H9 (cell line): ENCODE data around the gene ZNFX1. TPM values are rescaled to one million over a fixed set of nuclear protein-coding genes. Genes with fewer than 3 reads are reported as not detected.

Source experiments
- DNase-seq: peaks from one replicate; pipeline ENCODE4 v3.0.0-alpha.2; 2017
- H2AFZ ChIP-seq: one replicate; pipeline ENCODE4 v1.6.1; 2013; ENCODE audit warnings: mild to moderate bottlenecking, low read length, control low read depth, moderate library complexity
- H2AK5ac ChIP-seq: 2 replicates; pipeline ENCODE4 v1.6.1; 2013; ENCODE audit warnings: low read length, control low read depth, mixed read lengths; ENCODE audit not compliant: insufficient read length
- H2BK120ac ChIP-seq: one replicate; pipeline ENCODE4 v1.6.1; 2013; ENCODE audit warnings: low read depth, mild to moderate bottlenecking, low read length, control low read depth, inconsistent platforms; ENCODE audit not compliant: poor library complexity, severe bottlenecking
- H2BK12ac ChIP-seq: 2 replicates; pipeline ENCODE4 v1.6.1; 2013; ENCODE audit warnings: low read length, control low read depth, mixed read lengths, low read depth; ENCODE audit not compliant: insufficient read length
- H2BK15ac ChIP-seq: 2 replicates; pipeline ENCODE4 v1.6.1; 2013; ENCODE audit warnings: low read depth, low read length, control low read depth
- H2BK20ac ChIP-seq: one replicate; pipeline ENCODE4 v1.6.1; 2013; ENCODE audit warnings: low read depth, mild to moderate bottlenecking, low read length, control low read depth, inconsistent platforms; ENCODE audit not compliant: poor library complexity, severe bottlenecking
- H2BK5ac ChIP-seq: 2 replicates; pipeline ENCODE4 v1.6.1; 2013; ENCODE audit warnings: low read length, control low read depth, mixed read lengths; ENCODE audit not compliant: insufficient read length
- H3K14ac ChIP-seq: 2 replicates; pipeline ENCODE4 v1.6.1; 2013; ENCODE audit warnings: low read length, control low read depth; ENCODE audit not compliant: insufficient read depth
- H3K18ac ChIP-seq: 2 replicates; pipeline ENCODE4 v1.6.1; 2013; ENCODE audit warnings: low read depth, mild to moderate bottlenecking, mixed read lengths, low read length, control low read depth; ENCODE audit not compliant: insufficient read length
- H3K23ac ChIP-seq: 2 replicates; pipeline ENCODE4 v1.6.1; 2013; ENCODE audit warnings: low read length, control low read depth, mixed read lengths, low read depth; ENCODE audit not compliant: insufficient read length
- H3K23me2 ChIP-seq: 2 replicates; pipeline ENCODE4 v1.6.1; 2013; ENCODE audit warnings: low read depth, mild to moderate bottlenecking, mixed read lengths, low read length, control low read depth; ENCODE audit not compliant: insufficient read length, poor library complexity, severe bottlenecking
- H3K27ac ChIP-seq: 2 replicates; pipeline ENCODE4 v1.5.1; 2013; ENCODE audit warnings: low read length, control low read depth, mixed read lengths, low read depth; ENCODE audit not compliant: insufficient read length
- H3K27me3 ChIP-seq: 2 replicates; pipeline ENCODE4 v1.6.1; 2013; ENCODE audit warnings: low read length, control low read depth, inconsistent platforms; ENCODE audit not compliant: insufficient read depth
- H3K4ac ChIP-seq: 2 replicates; pipeline ENCODE4 v1.6.1; 2013; ENCODE audit warnings: low read depth, mild to moderate bottlenecking, control low read depth, inconsistent platforms, low read length, moderate library complexity
- H3K4me1 ChIP-seq: 2 replicates; pipeline ENCODE4 v1.6.1; 2013; ENCODE audit warnings: low read length, control low read depth, inconsistent platforms; ENCODE audit not compliant: insufficient read depth
- H3K4me2 ChIP-seq: 2 replicates; pipeline ENCODE4 v1.6.1; 2013; ENCODE audit warnings: low read length, control low read depth, mixed read lengths; ENCODE audit not compliant: insufficient read length, insufficient read depth
- H3K56ac ChIP-seq: 2 replicates; pipeline ENCODE4 v1.6.1; 2013; ENCODE audit warnings: low read depth, mild to moderate bottlenecking, mixed read lengths, low read length, control low read depth; ENCODE audit not compliant: insufficient read length
- H3K79me1 ChIP-seq: 2 replicates; pipeline ENCODE4 v1.6.1; 2013; ENCODE audit warnings: low read depth, mild to moderate bottlenecking, moderate library complexity, low read length, control low read depth, inconsistent platforms; ENCODE audit not compliant: insufficient read depth, poor library complexity, severe bottlenecking
- H3K79me2 ChIP-seq: 2 replicates; pipeline ENCODE4 v1.6.1; 2013; ENCODE audit warnings: low read length, control low read depth, inconsistent platforms; ENCODE audit not compliant: insufficient read depth
- H3K9ac ChIP-seq: 2 replicates; pipeline ENCODE4 v1.6.1; 2013; ENCODE audit warnings: low read length, control low read depth, mixed read lengths; ENCODE audit not compliant: insufficient read length; ENCODE audit errors: extremely low read depth
- H3K9me3 ChIP-seq: one replicate; pipeline ENCODE4 v1.6.1; 2013; ENCODE audit warnings: low read depth, low read length, inconsistent platforms; ENCODE audit not compliant: control insufficient read depth
- H3T11ph ChIP-seq: one replicate; pipeline ENCODE4 v1.6.1; 2013; ENCODE audit warnings: mild to moderate bottlenecking, low read length, control low read depth, inconsistent platforms
- H4K20me1 ChIP-seq: one replicate; pipeline ENCODE4 v1.6.1; 2013; ENCODE audit not compliant: control insufficient read depth, insufficient read length, insufficient read depth
- H4K5ac ChIP-seq: 2 replicates; pipeline ENCODE4 v1.6.1; 2013; ENCODE audit warnings: low read depth, mild to moderate bottlenecking, mixed read lengths, low read length, control low read depth; ENCODE audit not compliant: insufficient read length
- H4K8ac ChIP-seq: replicated peaks from 2 replicates; pipeline ENCODE4 v1.6.1; 2013; ENCODE audit warnings: low read length, control low read depth, mixed read lengths, low read depth; ENCODE audit not compliant: insufficient read length
- H4K91ac ChIP-seq: 2 replicates; pipeline ENCODE4 v1.6.1; 2013; ENCODE audit warnings: low read depth, mild to moderate bottlenecking, moderate library complexity, mixed read lengths, low read length, control low read depth; ENCODE audit not compliant: insufficient read length
- H3K27ac Mint-ChIP-seq, 3 experiments: 2 replicates in 2 of 3; 3 replicates in 1 of 3; pipeline ENCODE4 v1.8.0; 2020 to 2021; ENCODE audit warnings: mixed read lengths in 3 of 3, mild to moderate bottlenecking in 1 of 3, moderate library complexity in 1 of 3
- H3K27me3 Mint-ChIP-seq: 2 replicates; pipeline ENCODE4 v1.8.0; 2021; ENCODE audit warnings: low read depth, mild to moderate bottlenecking, moderate library complexity, mixed read lengths
- H3K36me3 Mint-ChIP-seq, 3 experiments: 2 replicates in 2 of 3; 3 replicates in 1 of 3; pipeline ENCODE4 v1.8.0; 2020 to 2021; ENCODE audit warnings: low read depth in 3 of 3, mixed read lengths in 3 of 3; ENCODE audit not compliant: insufficient read depth in 1 of 3
- H3K4me1 Mint-ChIP-seq, 2 experiments: 2 replicates each; pipeline ENCODE4 v1.8.0; 2020; ENCODE audit warnings: mixed read lengths in 2 of 2
- H3K4me3 Mint-ChIP-seq, 2 experiments: 2 replicates in 1 of 2; 3 replicates in 1 of 2; pipeline ENCODE4 v1.8.0; 2020 to 2021; ENCODE audit warnings: mild to moderate bottlenecking in 2 of 2, mixed read lengths in 2 of 2, moderate library complexity in 1 of 2
- H3K9me3 Mint-ChIP-seq, 2 experiments: 2 replicates in 1 of 2; 3 replicates in 1 of 2; pipeline ENCODE4 v1.8.0; 2020; ENCODE audit warnings: mild to moderate bottlenecking in 2 of 2, mixed read lengths in 2 of 2, moderate library complexity in 1 of 2
- CTCF ChIP-seq: fragments of 200-600 bp; sonication (generic); conservative IDR thresholded peaks from 3 replicates; pipeline ENCODE4 v1.8.0; 2021; ENCODE audit warnings: antibody characterized with exemption, mild to moderate bottlenecking
- WGBS: extraction: QIAGEN DNeasy Blood & Tissue Kit; methylation state at CpG from one replicate; pipeline ENCODE4 v1.1.7; 2013; ENCODE audit warnings: missing lambda C conversion rate, low lambda C conversion rate, mixed read lengths; ENCODE audit not compliant: insufficient read length; ENCODE audit errors: extremely low coverage; 5-methylcytosine and 5-hydroxymethylcytosine counted together
- total RNA-seq: library from RNA; stranded (reverse); gene quantifications from 2 replicates; pipeline ENCODE4 v1.2.1, GENCODE V29; 2021

The ZNFX1 gene
- total RNA-seq, 1 experiment from 2014 or later: 13.3 TPM

- peak; percentile 53 for DNase-seq
- H3K27ac Mint-ChIP-seq: peak overlapping the region in 1 of 3 experiments; percentile 61; a peak in 1 of 7 replicates
- WGBS: no CpG with 5 or more reads among the region's 9 CpGs
Observed at GRCh38 chr20:49323622-49324238, 45.9 kb upstream of the ZNFX1 start.

More at GRCh38 chr20:49323622-49324238, 45.9 kb upstream of the ZNFX1 start:
- H2AFZ ChIP-seq: no peak overlapping the region
- H3K27me3 ChIP-seq: peaks cover 11% of the 10 kb centered on the region; the same call in 1 of the 2 replicates
- H3K4me1 ChIP-seq: 0 out of 2 replicates have a peak, but pooled peaks cover 5% of the 10 kb centered on the region
- H4K5ac ChIP-seq: no peak overlapping the region
- no peak overlapping the region for H3K56ac ChIP-seq
- no peak overlapping the region for H2BK20ac ChIP-seq
- H3K36me3 Mint-ChIP-seq: no peaks in the 10 kb centered on the region
- H3T11ph ChIP-seq: no peak overlapping the region
- no peak overlapping the region for H3K23ac ChIP-seq
- no peak overlapping the region for H2AK5ac ChIP-seq
- H3K14ac ChIP-seq: no peak overlapping the region; the same call in 1 of the 2 replicates
- H3K4me2 ChIP-seq: no peak overlapping the region
- H2BK12ac ChIP-seq: no peak overlapping the region
- no peaks in the 10 kb centered on the region for H4K20me1 ChIP-seq
- peak overlapping the region; percentile 35 for H3K18ac ChIP-seq
- H3K9me3 ChIP-seq: no peaks in the 10 kb centered on the region
- no peak overlapping the region for H4K91ac ChIP-seq
- peaks cover 29 to 42% of the 10 kb centered on the region in 2 experiments for H3K4me1 Mint-ChIP-seq
- no peaks in the 10 kb centered on the region for H3K79me1 ChIP-seq
- no peak overlapping the region; a peak in 1 of 5 replicates for H3K4me3 Mint-ChIP-seq
- no peak overlapping the region for H3K27ac ChIP-seq
- peaks cover 3% of the 10 kb centered on the region for H3K23me2 ChIP-seq
- H4K8ac ChIP-seq: no peak overlapping the region
- H3K9me3 Mint-ChIP-seq: no peaks in the 10 kb centered on the region
- no peak overlapping the region for H2BK5ac ChIP-seq
- H3K4ac ChIP-seq: no peak overlapping the region
- H2BK120ac ChIP-seq: no peak overlapping the region
- H2BK15ac ChIP-seq: no peak overlapping the region
- no peaks in the 10 kb centered on the region for H3K79me2 ChIP-seq
- H3K9ac ChIP-seq: no peak overlapping the region
- peaks cover 32% of the 10 kb centered on the region for H3K27me3 Mint-ChIP-seq
- peak; percentile 31; the same call in 1 of the 3 replicates for TF ChIP-seq CTCF
